GM12878 (cell line): ENCODE data around the gene KRTAP21-2. TPM values are rescaled to one million over a fixed set of nuclear protein-coding genes. Genes with fewer than 3 reads are reported as not detected.

Experiments used
- ATAC-seq: fragments of 200-7000 bp; cut with Tn5 transposase; 3 replicates; pipeline ENCODE4 v1.9.1; 2020; ENCODE audit warnings: mild to moderate bottlenecking, moderate library complexity
- BruUV-seq: library from RNA; stranded (reverse); fragments of 400-500 nt; replicated peaks from 2 replicates; lab custom pipeline; 2021; lab: Mats Ljungman, UMichigan
- CTCF ChIA-PET: fragments of 300-600 bp; sonication (Branson Sonifier 250); formaldehyde crosslinking; extraction: SDS; loops from one replicate; lab custom pipeline; 2021; ENCODE audit warnings: inconsistent platforms; lab: Yijun Ruan, JAX
- POLR2A ChIA-PET: fragments of 350-600 bp; formaldehyde crosslinking; extraction: SDS; loops from one replicate; lab custom pipeline; 2021; ENCODE audit warnings: inconsistent platforms; lab: Charles Lee
- RAD21 ChIA-PET: fragments of 300-600 bp; sonication (Branson Sonifier 250); formaldehyde crosslinking; loops from one replicate; lab custom pipeline; 2023; ENCODE audit warnings: antibody characterized with exemption; ENCODE audit not compliant: unreplicated experiment; lab: Charles Lee
- SMC1A ChIA-PET: fragments of 300-600 bp; sonication (Branson Sonifier 250); formaldehyde crosslinking; loops from one replicate; lab custom pipeline; 2023; ENCODE audit not compliant: unreplicated experiment, uncharacterized antibody; lab: Charles Lee
- DNase-seq: peaks from one replicate; pipeline ENCODE4 v3.0.0-alpha.2; 2011; ENCODE audit warnings: low read depth, low spot score
- FAIRE-seq: peaks from 3 replicates; lab custom pipeline; 2011; peaks lifted over from hg19 to GRCh38; lab: Jason Lieb, UNC
- H2AFZ ChIP-seq: 2 replicates; pipeline ENCODE4 v1.6.0; 2011; ENCODE audit warnings: low read depth, low read length, control low read depth; ENCODE audit not compliant: control insufficient read depth
- H3K27ac ChIP-seq: 2 replicates; pipeline ENCODE4 v1.5.1; 2011; ENCODE audit warnings: control low read depth; ENCODE audit not compliant: control insufficient read depth, insufficient read depth
- H3K27me3 ChIP-seq, 2 experiments: replicated peaks in 1 of 2; 2 replicates each; pipeline versions ENCODE4 v1.6.0 to v1.6.1; 2011; ENCODE audit warnings: low read length in 1 of 2; ENCODE audit not compliant: control insufficient read depth in 2 of 2, insufficient read depth in 2 of 2
- H3K36me3 ChIP-seq, 2 experiments: 2 replicates each; pipeline ENCODE4 v1.5.1; 2011; ENCODE audit warnings: low read length in 1 of 2; ENCODE audit not compliant: control insufficient read depth in 2 of 2, insufficient read depth in 2 of 2
- H3K4me1 ChIP-seq: 2 replicates; pipeline ENCODE4 v1.6.1; 2011; ENCODE audit warnings: mild to moderate bottlenecking, low read length, moderate library complexity, mixed read lengths; ENCODE audit not compliant: control insufficient read depth, insufficient read depth
- H3K4me2 ChIP-seq: 2 replicates; pipeline ENCODE4 v1.6.0; 2011; ENCODE audit warnings: control low read depth; ENCODE audit not compliant: control insufficient read depth, insufficient read depth
- H3K4me3 ChIP-seq: fragments of 200-600 bp; sonication (generic); 2 replicates; pipeline ENCODE4 v1.5.1; 2016
- H3K79me2 ChIP-seq: 2 replicates; pipeline ENCODE4 v1.6.0; 2011; ENCODE audit warnings: low read length; ENCODE audit not compliant: control insufficient read depth, insufficient read depth
- H3K9ac ChIP-seq: 2 replicates; pipeline ENCODE4 v1.8.0; 2011; ENCODE audit warnings: low read length, control low read depth, mixed read lengths; ENCODE audit not compliant: control insufficient read depth, insufficient read depth
- H3K9me3 ChIP-seq: replicated peaks from 3 replicates; pipeline ENCODE4 v1.5.1; 2011; ENCODE audit warnings: mild to moderate bottlenecking, low read length; ENCODE audit not compliant: control insufficient read depth, insufficient read depth
- H4K20me1 ChIP-seq: 2 replicates; pipeline ENCODE4 v1.6.0; 2011; ENCODE audit not compliant: control insufficient read depth, insufficient read depth
- CHD1 ChIP-seq: IDR thresholded peaks from 2 replicates; pipeline ENCODE4 v1.6.1; 2012; ENCODE audit warnings: low read depth, low read length, improper control_type of control experiment
- GATAD2B ChIP-seq: fragments of 450-650 bp; conservative IDR thresholded peaks from 2 replicates; pipeline ENCODE4 v1.6.1; 2017; ENCODE audit warnings: low read depth, mild to moderate bottlenecking, moderate library complexity
- JUNB ChIP-seq: IDR thresholded peaks from 2 replicates; pipeline ENCODE4 v1.6.1; 2016; ENCODE audit warnings: antibody characterized with exemption, mild to moderate bottlenecking
- KAT2A ChIP-seq: conservative IDR thresholded peaks from 2 replicates; pipeline ENCODE4 v1.6.1; 2011; ENCODE audit warnings: low read depth, low read length; ENCODE audit not compliant: control insufficient read depth
- LARP7 ChIP-seq: fragments of 450-650 bp; IDR thresholded peaks from 2 replicates; pipeline ENCODE4 v1.6.1; 2017; ENCODE audit warnings: mild to moderate bottlenecking
- NFYB ChIP-seq: IDR thresholded peaks from 2 replicates; pipeline ENCODE4 v1.6.1; 2011; ENCODE audit warnings: low read depth, mild to moderate bottlenecking, low read length, improper control_type of control experiment, moderate library complexity; ENCODE audit not compliant: insufficient read depth
- NKRF ChIP-seq: fragments of 450-650 bp; conservative IDR thresholded peaks from 2 replicates; pipeline ENCODE4 v1.6.1; 2017; ENCODE audit warnings: mild to moderate bottlenecking, moderate library complexity
- POLR2AphosphoS5 ChIP-seq: IDR thresholded peaks from 2 replicates; pipeline ENCODE4 v1.6.1; 2011; ENCODE audit warnings: mild to moderate bottlenecking, low read length, inconsistent platforms
- RB1 ChIP-seq: fragments of 450-650 bp; formaldehyde crosslinking; IDR thresholded peaks from 2 replicates; pipeline ENCODE4 v1.6.1; 2017; ENCODE audit warnings: mild to moderate bottlenecking, borderline replicate concordance
- RUNX3 ChIP-seq: IDR thresholded peaks from 2 replicates; pipeline ENCODE4 v1.6.1; 2012; ENCODE audit warnings: low read length, inconsistent platforms
- SMAD1 ChIP-seq: fragments of 450-650 bp; IDR thresholded peaks from 2 replicates; pipeline ENCODE4 v1.6.1; 2018; ENCODE audit warnings: mild to moderate bottlenecking, low read depth; ENCODE audit not compliant: partially characterized antibody
- TARDBP ChIP-seq: IDR thresholded peaks from 2 replicates; pipeline ENCODE4 v1.6.1; 2016; ENCODE audit warnings: borderline replicate concordance
- TCF3 ChIP-seq: IDR thresholded peaks from 2 replicates; pipeline ENCODE4 v1.6.1; 2012; ENCODE audit warnings: low read depth, mild to moderate bottlenecking, low read length, borderline replicate concordance; ENCODE audit not compliant: insufficient read depth
- ZBTB11 ChIP-seq: fragments of 450-650 bp; formaldehyde crosslinking; IDR thresholded peaks from 2 replicates; pipeline ENCODE4 v1.5.0; 2022; ENCODE audit warnings: mild to moderate bottlenecking, missing genetic modification characterization
- ZNF622 ChIP-seq: fragments of 450-650 bp; IDR thresholded peaks from 2 replicates; pipeline ENCODE4 v1.6.1; 2017; ENCODE audit warnings: mild to moderate bottlenecking, inconsistent platforms
- WGBS: methylation state at CpG from one replicate; pipeline ENCODE4 v1.1.6; 2016; ENCODE audit warnings: low lambda C conversion rate; ENCODE audit not compliant: insufficient replicate concordance, insufficient coverage; ENCODE audit errors: missing lambda C conversion rate; 5-methylcytosine and 5-hydroxymethylcytosine counted together
- in situ Hi-C: fragments of 300-500 bp; cut with MboI; formaldehyde crosslinking; loops from 9 replicates; pipeline ENCODE4 v1.14.3; 2018; ENCODE audit warnings: mixed read lengths
- intact Hi-C: fragments of 100-400 bp; cut with micrococcal nuclease; formaldehyde crosslinking; loops from one replicate; pipeline ENCODE4 v1.14.2; 2022; ENCODE audit not compliant: unreplicated experiment
- polyA plus RNA-seq, 11 experiments: library from polyadenylated mRNA; depleted of rRNA in 4 of 11; unstranded in 6 of 11; stranded (reverse) in 5 of 11; fragments of >200 nt; fragmentation: Nextera tagmentation in 4 of 11; fragmentation: Illumina TruSeq in 1 of 11; extraction: Ambion mirVana in 4 of 11; extraction: Trizol in 1 of 11; gene quantifications; 1 replicate in 1 of 11; 2 replicates in 10 of 11; pipeline versions ENCODE4 v1.2.1 to v1.2.3, GENCODE V29; 2011 to 2016; ENCODE audit warnings: inconsistent platforms in 2 of 11, missing spikeins in 2 of 11, low read depth in 1 of 11
- total RNA-seq, 4 experiments: library from RNA; depleted of rRNA in 3 of 4; stranded (reverse); fragments of >200 nt in 3 of 4; fragmentation: Illumina TruSeq in 1 of 4; extraction: Trizol in 1 of 4; gene quantifications; 2 replicates each; pipeline versions ENCODE4 v1.2.1 to v1.2.3, GENCODE V29; 2013 to 2021

The KRTAP21-2 gene
- total and polyA plus RNA-seq, 10 of the 15 experiments (the other 5 are each of a cell fraction or from before 2014, with no cell fraction given), result not detected

- no TSS peak for BruUV-seq
- SMC1A ChIA-PET, result interaction anchor here (0.6 kb wide), 1 partner anchor 253 kb away, joined by 3 read pairs; no protein-coding TSS in a partner anchor
- Histone ChIP-seq H3K4me1 (no peaks in the 10 kb centered on the region), H3K9me3 (no peaks in the 10 kb centered on the region), H3K79me2 (no peaks in the 10 kb centered on the region), H3K4me3 (no peak overlapping the region)
- WGBS, result 41% methylated on average over 2 of the region's 2 CpGs
- TF ChIP-seq ZNF622, result no peak
- no peak for TF ChIP-seq POLR2AphosphoS5
- TF ChIP-seq, all 136 proteins: peak for 0
- in situ Hi-C loops (no loop called here), intact Hi-C loops (no loop called here)
- no peak overlapping the region for H3K4me2 ChIP-seq
- DNase-seq, result no peak
- no peak overlapping the region for H3K9ac ChIP-seq
- no peaks in the 10 kb centered on the region for H3K36me3 ChIP-seq
- H2AFZ ChIP-seq, result no peak overlapping the region
- ChIA-PET CTCF (no interaction called here), RAD21 (no interaction called here), POLR2A (no interaction called here)
- no peak for ATAC-seq
- H3K27ac ChIP-seq, result no peak overlapping the region
- H3K27me3 ChIP-seq, result no peaks in the 10 kb centered on the region
- no peaks in the 10 kb centered on the region for H4K20me1 ChIP-seq
- no peak for FAIRE-seq
These were observed 30.0 kb downstream of the KRTAP21-2 start for GRCh38 chr21:30717105-30717504.

GRCh38 chr21:30714946-30715345 is 32.1 kb downstream of the KRTAP21-2 start:
- intact Hi-C loops, result no loop called here
- in situ Hi-C loops, result no loop called here
- POLR2A ChIA-PET, result no interaction called here
- TF ChIP-seq GATAD2B (no peak), TCF3 (no peak), NKRF (no peak), JUNB (no peak), NFYB (no peak), TARDBP (no peak), KAT2A (no peak), RB1 (no peak), LARP7 (no peak), RUNX3 (no peak), SMAD1 (no peak), CHD1 (no peak), ZBTB11 (no peak)

More at GRCh38 chr21:30714946-30715345, 32.1 kb downstream of the KRTAP21-2 start:
- SMC1A ChIA-PET, result no interaction called here
- no peak overlapping the region for H3K27ac ChIP-seq
- H3K4me2 ChIP-seq, result no peak overlapping the region
- ATAC-seq (no peak), FAIRE-seq (no peak), DNase-seq (no peak)
- H3K36me3 ChIP-seq, result no peaks in the 10 kb centered on the region
- H3K27me3 ChIP-seq, result no peaks in the 10 kb centered on the region
- H4K20me1 ChIP-seq, result no peaks in the 10 kb centered on the region
- no peaks in the 10 kb centered on the region for H3K9me3 ChIP-seq
- no peak overlapping the region for H3K4me3 ChIP-seq
- BruUV-seq, result no TSS peak
- no peak overlapping the region for H2AFZ ChIP-seq
- H3K4me1 ChIP-seq, result no peaks in the 10 kb centered on the region
- H3K79me2 ChIP-seq, result no peaks in the 10 kb centered on the region
- 20% methylated on average over 2 of the region's 2 CpGs for WGBS
- RAD21 ChIA-PET, result no interaction called here
- no peak overlapping the region for H3K9ac ChIP-seq
- CTCF ChIA-PET, result no interaction called here
